ENCODE measurements around the gene GNG5.
"Not testable (repeated sequence)": the region's sequence is repeated elsewhere in the genome, so short reads cannot be mapped to it uniquely, and the experiment has no call there.

The GNG5 gene

DNA sequence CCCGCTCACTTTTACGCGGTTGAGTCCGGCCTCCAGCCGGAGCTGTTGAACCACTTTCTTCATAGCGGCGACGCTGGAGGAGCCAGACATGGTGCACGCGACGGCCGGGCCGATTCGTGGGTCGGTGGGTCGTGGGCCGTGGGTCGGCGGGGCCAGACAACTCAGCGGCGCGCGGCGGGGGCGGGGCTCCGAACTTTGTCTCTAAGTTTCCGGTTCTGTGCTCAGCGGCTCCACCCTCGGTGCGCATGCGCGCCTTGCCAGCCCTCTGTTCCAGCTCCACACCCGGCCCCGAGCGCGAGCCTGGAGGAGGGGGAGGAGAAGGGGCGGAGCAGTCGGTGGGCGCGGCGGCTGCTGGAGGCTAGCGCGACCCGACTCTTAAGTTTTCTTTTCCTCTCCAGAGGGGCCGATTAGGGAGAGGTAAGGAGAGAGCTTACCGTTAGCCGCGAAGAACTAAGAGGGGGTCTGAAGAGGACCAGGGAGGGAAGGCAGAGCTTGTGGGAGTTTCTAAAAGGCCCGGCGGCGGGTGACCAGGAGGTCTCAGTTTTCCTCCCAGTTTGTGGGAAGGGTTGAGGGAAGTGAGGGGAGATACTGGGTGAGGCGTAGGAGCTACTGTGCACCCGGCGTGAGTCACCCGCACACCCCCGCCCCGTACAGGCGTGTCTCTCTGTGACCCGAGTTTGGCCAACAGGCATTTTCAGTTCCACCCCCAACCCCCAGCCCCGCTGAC is at the start of gene GNG5, which contains the start of gene SPATA1:
GNG5 (minus strand) TSS at position 580 of the 727 bp plus-strand sequence; CDS start at position 90, 490 bp downstream.
SPATA1 (plus strand) TSS at position 385 of the 727 bp plus-strand sequence. CDS start 9,974 bp downstream, outside the sequence.
- DNase-seq = peak; percentile 98

DNA sequence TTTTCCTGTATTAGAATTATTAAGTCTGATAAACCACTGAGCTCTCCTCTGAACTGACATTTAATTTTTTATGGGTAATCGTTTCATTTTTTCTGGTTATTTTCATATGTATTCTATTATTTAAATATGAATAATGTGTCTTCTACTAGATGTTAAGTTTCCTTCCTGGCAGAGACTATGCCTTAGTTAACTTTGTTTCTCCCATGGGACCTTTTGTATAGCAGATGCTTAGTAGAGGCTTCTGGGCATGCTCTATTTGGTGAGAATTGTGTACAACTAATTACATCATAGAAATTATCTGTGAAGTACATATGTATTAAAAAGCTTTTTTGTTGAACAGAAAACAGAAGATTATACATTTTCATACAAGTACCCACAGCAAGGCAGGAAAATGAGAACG is 44.4 kb upstream of the GNG5 start:
- DNase-seq = no peak

DNA sequence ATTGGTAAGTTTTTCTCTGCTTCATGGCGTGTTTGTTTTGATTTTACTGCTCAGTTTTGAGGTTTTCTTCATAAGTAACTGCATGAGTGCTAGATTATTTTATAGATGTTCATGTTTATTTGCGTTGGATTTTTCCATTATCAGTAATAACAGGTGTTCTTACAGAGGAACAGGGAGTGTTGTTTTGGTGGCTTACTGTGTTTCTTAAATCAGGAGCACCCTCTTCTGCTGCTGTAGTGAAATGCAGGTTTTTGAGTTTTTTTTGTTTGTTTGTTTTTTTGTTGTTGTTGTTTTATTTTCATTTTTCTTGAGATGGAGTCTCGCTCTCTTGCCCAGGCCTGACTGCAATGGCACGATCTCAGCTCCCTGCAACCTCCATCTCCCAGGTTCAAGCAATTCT is 35.3 kb upstream of the GNG5 start:
- DNase-seq = no peak

DNA sequence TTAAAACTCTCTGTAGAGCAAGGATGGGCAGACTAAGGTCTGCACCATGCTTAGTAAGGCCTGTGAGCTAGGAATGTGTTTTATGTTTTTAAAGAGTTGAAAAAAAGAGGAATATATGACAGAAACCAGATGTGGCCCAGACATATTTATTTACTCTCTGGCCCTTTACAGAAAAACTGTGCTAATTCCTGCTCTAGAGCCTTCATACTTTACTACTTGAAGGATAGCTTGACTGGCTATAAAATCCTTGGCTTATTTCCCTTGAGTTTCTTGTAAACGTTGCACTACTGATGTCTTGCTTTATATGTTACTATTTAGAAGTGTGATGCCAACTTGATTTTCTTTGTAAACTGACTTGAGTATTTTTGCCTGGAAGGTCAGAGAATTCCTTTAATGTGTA is 34.4 kb upstream of the GNG5 start:
- DNase-seq = no peak

DNA sequence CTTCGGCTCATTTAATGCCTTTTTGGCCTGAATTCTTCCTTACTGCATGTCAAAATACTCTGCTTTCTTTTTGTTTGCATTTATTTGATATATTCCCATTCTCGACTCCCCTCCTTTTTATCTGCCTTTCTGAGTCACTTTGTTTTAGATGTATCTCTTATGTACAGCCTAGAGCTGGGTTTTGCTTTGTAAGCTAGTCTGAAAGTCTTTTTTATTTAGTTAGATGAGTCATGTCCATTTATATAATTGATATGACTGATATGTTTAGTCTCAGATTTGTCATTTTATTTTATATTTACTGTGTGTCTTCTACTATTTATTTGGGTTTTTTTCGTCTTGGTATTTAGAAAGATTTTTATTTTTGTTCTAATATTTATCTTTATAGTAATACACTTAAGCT is 33.6 kb upstream of the GNG5 start:
- no peak for DNase-seq

DNA sequence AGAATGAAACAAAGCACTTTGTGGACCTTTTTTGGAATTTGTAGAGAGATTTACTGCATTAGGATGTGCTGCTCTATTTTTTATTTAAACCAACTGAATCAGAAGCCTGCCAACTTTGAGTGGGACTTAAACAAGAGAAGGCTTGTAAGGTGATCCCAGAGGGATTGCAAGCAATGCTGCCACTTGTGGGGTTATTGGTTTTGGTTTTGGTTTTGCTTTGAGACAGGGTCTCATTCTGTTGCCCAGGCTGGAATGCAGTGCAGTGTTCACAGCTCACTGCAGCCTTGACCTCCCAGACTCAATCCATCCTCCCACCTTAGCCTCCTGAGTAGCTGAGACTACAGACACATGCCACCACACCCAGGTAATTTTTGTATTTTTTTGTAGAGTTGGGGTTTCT is 32.2 kb upstream of the GNG5 start:
- DNase-seq = no peak

DNA sequence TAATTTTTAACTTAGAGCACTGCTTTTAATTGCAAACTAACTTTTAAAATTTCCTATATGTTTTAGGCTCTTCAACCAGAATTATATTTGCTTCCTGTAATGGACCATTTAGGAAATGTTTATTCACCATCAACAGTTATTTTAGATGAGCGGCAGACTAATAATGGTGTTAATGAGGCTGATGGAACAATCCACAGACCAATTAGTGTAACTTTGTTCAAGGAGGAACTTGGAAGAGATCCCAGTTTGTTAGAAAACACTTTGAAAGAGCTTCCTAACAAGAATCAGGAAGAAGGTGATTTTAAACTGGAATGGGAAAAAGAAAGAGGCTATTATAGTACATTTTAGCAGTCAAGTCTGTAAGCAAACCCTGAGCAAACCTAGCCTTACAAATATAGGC is 19.4 kb upstream of the GNG5 start:
- DNase-seq = no peak

DNA sequence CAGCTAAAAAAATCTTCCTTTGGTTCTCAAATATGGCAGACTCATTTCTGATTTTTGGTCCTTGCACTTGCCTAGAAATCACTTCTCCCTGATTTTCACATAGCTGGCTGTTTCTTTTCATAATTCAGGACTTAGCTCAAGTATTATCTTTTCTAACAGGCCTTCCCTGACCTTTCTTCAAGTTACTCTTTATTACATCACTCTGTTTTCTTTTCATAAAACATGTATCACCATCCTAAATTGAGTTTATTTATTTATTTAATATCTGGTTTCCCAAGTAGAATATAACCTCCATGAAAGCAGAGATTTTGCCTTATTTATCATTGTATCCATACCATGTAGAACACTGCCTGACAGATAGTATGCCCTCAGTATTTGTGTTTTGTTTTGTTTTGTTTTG is 18.2 kb upstream of the GNG5 start:
- DNase-seq = no peak

DNA sequence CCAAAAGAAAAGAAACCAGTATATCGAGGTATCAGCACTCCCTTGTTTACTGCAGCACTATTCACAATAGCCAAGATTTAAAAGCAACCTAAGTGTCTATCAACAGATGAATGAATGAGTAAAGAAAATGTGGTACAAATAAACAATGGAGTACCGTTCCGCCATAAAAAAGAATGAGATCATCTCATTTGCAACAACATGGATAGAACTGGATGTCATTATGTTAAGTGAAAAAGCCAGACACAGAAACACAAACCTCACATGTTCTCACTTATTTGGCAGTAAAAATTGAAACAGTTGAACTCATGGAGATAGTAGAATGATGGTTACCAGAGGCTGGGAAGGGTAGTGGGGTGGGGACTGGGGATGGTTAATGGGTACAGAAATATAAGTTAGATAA is 4.3 kb upstream of the GNG5 start:
- DNase-seq = no peak

DNA sequence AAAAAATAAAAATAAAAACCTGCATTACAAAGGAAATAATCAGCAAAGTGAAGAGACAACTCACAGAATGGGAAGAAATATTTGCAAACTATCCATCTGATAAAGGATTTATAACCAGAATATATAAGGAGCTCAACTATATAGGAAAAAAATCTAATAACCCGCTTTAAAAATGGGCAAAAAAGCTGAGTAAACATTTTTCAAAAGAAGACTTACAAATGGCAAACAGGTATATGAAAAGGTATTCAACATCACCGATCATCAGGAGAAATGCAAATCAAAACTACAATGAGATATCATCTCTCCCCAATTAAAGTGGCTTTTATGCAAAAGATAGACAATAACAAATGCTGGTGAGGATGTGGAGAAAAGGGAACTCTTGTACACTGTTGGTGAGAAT is 3.8 kb upstream of the GNG5 start:
- DNase-seq = no peak

DNA sequence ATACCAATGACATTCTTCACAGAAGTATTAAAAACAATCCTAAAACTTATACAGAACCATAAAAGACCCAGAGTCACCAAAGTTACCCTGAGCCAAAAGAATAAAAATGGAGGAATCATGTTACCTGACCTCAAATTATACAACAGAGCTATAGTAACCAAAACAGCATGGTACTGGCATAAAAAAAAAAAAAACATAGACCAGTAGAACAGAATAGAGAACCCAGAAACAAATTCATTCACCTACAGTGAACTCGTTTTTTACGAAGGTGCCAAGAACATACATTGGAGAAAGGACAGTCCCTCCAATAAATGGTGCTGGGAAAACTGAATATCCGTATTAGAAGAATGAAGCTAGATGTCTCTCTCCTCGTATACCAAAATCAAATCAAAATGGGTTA is 2.6 kb upstream of the GNG5 start:
- DNase-seq = no peak

DNA sequence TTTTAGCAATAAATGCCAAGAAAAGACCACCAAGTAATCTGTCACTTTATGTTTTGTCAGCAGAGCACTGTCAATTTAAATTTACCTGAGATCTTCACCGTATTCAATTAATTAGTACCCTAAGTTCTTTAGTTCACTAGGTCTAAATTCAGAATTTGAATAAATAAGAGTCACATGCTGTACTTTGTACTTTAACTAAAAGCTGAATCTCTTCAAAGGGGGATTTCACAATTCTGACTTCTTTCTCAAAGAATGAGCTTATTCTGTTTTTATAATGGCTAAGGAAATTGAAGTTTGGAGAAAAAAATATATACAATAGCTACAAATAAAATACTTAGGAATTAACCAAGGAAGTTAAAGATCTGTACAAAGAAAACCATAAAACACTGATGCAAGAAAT is 2.1 kb upstream of the GNG5 start:
- no peak for DNase-seq

DNA sequence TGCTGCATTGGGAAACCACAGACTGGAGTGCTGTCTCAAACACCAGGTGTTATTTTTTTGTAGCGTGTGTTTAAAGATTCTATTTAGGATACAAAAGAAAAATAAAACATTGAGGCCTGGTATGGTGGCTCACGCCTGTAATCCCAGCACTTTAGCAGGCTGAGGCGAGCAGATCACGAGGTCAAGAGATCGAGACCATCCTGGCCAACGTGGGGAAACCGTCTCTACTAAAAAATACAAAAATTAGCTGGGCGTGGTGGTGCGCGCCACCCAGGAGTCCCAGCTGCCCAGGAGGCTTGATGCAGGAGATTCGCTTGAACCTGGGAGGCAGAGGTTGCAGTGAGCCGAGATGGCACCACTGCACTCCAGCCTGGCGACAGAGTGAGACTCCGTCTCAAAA is 1.5 kb upstream of the GNG5 start:
- not testable (repeated sequence) for DNase-seq

DNA sequence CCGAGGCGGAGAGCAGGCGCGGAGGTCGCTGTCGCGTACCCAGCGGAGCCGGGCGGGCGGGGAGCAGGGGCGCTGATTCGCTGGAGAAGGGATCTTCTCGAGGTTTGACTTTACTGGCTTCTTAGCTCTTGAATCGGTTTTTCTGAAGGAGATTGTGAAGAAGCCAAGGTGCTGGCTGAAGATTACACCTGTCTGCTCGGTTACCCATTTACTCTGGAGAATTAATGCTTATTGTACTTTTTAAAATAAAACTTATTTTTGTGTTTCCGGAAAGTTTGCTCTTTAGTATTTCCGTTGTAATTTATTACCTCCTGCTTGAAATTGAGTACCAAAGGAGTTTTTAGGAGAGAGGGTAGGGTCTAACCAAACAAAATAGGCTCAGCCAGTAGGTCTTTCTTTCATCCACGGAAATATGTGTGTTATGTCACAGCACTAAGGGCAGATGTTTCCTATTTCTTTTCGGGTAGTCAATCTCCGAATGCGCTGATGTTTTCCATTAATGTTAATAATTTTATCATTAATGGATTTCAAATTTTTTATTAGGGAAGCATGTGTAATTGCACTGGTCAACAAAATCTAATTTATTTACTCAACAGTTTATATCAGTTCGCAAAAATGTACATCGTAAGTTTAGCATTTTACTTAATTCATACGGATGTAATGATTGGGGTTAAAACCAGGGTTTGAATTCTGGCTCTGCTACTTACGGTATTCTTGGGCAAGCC is 510 bp upstream of the GNG5 start:
- no peak for DNase-seq

DNA sequence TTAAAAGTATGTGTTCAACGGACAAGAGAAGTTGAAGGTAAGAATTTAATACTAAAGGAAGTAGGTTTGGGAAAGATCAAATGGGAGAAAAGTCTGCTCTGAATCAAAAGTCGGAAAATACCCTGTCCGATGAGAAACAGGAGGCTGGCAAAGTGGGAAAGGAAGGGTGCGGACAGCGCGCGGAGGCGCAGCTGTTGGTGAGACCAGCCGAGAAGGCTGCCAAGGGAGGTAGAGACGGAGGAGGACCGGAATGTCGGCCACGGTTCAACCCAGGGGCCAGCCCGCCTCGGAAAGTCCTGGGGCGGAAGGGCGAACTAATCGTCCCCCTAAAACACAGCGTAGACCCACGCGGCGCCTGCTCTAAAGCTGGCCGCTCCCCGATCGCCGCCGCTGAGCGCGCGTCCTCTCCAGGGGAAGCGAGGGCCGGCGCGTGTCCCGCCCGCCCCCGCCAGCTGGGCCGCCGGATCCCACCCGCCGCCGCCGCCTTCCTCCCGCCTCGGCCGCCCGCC is 834 bp downstream of the GNG5 start:
- DNase-seq = peak; percentile 88

DNA sequence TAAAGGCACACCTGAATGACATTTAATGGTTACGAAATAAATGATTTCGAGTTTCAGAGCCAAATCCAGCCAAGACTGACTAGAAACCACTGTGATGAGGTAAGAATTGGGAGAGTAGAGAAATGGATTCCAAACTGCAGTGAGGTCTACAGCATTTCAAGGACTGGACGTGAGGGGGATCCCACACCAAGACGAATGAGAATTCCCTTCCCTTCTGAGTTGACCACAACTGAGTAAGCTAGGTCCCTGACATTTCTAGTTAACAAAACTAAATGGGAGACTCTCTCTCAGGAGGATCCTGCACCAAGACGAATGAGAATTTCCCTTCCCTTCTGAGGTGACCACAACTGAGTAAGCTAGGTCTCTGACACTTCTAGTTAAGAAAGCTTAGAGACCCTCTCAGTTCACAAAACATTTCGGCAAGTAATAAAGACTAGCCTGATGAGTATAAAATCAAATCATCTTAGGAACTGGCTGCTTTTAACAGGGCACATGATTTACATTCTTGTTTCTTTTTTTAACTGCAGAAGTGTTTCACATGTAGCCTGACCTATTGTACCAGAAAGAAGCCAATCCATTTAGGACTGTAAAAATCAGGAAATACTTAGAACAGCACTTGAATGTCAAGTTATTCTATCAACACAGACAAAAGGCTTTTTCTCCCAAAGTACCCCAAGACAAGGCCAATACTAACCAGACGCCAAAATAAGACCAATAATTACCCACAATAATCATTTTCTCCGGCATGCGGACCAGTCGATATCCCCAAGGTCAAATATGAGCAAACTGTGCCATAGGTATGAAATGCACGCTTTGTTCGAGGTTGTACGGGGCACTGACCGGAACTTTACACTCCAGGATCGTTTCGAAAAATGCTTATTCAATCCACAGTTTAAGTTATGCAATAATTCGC is 1.5 kb downstream of the GNG5 start:
- no peak for DNase-seq

DNA sequence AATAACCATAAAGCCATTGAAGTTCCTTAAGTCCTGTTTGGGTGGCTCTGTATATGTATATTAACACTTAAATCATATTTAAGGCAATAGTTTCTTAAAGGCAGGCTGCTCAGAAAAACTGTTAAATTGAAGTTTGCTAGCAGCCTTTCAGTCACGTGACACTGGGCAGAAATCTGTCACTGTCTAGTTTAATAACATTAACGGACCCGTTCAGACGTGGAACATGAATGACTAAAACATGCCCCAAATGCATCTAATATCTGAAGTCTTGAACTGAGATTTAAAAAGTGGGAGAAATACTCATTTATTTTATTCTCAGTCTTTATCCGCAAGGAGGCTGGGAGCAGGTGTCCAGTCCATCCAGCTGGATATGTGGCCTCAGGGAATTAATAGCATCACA is 3.5 kb downstream of the GNG5 start:
- no peak for DNase-seq

DNA sequence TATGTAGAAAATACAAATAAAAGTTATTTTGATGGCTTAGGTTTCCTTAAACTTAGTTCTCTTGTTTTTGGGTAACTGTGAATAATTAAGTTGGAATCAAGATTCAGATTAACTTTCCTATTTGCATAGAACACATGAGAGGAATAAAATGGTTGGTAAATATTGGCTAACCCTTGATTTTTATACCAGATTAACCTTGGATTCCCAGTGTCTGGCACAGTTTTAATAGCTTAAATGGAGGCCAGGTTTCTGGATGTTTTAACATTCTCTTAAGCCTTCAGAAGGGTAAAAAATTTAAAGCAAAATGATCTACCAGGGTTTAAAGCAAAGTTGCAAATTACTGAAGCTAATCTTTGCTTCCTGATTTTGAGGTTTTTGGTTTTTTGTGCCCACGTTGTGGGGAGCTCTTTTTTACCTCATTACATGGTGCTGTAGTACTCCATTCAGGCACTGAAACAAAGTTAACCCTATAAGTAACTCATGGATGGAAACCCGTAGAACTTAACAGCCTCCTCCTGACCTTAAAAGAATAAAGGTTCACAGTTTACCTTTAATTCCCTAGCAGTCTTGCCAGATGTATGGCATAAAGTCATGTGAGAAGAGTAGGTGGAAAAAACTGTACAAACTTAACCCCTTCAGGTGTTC is 8.6 kb downstream of the GNG5 start:
- no peak for DNase-seq

DNA sequence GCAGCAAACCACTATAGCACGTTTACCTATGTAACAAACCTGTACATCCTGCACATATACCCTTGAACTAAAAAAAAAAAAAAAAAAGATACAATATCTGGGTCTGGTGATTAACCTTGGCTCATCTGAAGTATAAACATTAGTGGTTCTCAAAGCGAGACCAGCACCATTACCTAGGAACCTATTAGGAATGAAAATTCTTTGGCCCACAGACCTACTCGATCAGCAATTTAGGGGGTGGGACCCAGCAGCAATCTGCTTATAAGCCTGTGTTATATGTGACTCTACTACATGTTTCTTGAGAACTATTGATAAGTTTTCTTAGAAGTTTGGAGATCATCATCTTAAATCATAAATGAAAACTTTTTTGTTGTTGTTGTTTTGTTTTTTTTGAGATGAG is 9.9 kb downstream of the GNG5 start:
- DNase-seq = no peak

DNA sequence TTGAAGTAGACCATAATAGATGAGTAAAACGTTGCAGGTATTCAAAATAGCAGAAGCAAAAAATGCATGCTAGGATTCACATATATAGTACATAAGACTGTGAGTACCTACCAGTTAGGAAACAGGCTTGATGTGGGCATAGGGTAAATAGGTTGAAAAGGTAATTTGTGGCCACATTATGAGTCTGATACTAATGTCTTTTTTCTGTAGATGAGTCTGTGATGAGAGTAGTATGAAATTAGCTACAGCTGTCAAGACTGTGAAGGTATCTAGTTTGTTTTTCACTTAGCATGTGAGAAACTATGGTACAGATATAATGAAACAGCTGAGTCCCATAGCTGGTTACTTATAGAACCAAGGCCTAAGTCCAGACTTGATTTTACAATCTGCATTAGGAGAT is 12.6 kb downstream of the GNG5 start:
- DNase-seq = no peak

DNA sequence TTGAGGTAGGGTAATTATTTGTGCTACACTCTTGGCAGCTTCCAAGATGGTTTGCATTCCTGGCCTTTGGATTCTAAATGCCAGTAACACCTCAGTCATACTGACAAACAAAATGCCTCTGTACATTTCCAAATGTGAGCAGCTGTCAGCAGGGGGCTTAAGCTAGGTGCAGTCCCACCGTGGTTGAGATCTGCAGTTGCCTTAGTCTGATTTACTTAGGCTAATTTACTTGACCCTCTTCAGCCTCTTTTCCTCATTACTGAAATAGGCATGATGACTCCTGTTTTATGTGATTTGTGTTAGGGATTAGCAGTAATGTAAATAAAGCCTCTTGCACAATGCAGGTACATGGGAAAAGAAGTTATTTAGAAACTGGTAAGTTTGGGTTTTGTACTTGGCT is 13.7 kb downstream of the GNG5 start:
- DNase-seq = no peak

DNA sequence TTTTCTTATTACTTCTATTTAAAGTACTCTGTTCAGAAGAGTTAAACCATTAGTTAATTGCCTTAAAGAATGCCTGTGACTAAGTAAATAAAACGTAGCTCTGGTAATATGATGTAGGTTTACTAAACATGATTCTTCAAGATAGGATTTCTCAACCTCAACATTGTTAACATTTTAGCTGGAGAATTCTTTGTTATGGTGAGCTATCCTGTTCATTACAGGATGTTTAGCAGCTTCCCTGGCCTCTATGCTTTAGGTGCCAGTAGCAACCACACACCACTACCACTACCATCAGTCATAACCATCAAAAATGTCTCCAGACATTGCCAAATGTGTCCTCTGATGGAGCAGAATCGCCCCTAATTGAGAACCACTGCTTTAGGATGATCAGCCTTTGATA is 16.6 kb downstream of the GNG5 start:
- no peak for DNase-seq

DNA sequence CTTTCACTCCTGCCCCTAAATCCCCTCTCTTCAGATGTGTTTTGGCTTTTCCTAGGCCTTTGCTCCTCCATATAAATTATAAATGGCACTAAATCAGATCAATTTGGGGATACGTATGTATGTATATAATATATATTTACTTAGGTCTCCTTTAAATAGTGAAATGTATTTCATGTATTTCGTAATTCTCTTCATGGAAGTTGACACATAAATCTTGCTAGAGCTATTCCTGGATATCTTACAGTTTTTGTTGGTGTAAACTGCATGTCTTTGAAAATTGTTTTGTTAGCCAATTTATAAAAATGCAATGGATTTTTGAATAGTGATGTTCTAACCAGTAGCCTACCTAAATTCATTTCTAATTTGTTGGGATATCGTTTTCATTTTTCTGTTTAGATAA is 18.3 kb downstream of the GNG5 start:
- no peak for DNase-seq

Data from right forelimb (tissue), 1 donor.